Breast epithelium (tissue), 3 donors: Measurements from ENCODE around the gene PNPLA8.

ENCODE experiments used
- CTCF ChIP-seq, 3 donors: fragments of 450-650 bp; IDR thresholded peaks; one replicate each; pipeline ENCODE4 v1.5.1; 2016 to 2017; ENCODE audit warnings: antibody characterized with exemption in 3 of 3, mild to moderate bottlenecking in 3 of 3, moderate library complexity in 3 of 3
- POLR2A ChIP-seq: fragments of 450-650 bp; IDR thresholded peaks from one replicate; pipeline ENCODE4 v1.6.1; 2016; ENCODE audit warnings: antibody characterized with exemption, mild to moderate bottlenecking, moderate library complexity

- TF ChIP-seq CTCF (IDR thresholded peaks at IDR 0.05) (no peak), POLR2A (no peak)
Measured at GRCh38 chr7:108535257-108535656, 9.3 kb upstream of the PNPLA8 start.
